Esophagus squamous epithelium (tissue), 5 donors: ENCODE measurements around the gene ARMC8. TPM values are rescaled to one million over a fixed set of nuclear protein-coding genes. Genes with fewer than 3 reads are reported as not detected.

Experiments used
- DNase-seq: peaks from one replicate; lab custom pipeline; 2025; lab: John Stamatoyannopoulos, UW
- H3K27ac ChIP-seq, 4 donors: fragments of 200-600 bp; sonication (generic); one replicate each; pipeline ENCODE4 v1.5.1; 2016 to 2019; ENCODE audit warnings: mild to moderate bottlenecking in 1 of 4
- H3K27me3 ChIP-seq, 4 donors: fragments of 200-600 bp; sonication (generic); 1 replicate in 3 of 4; 2 replicates in 1 of 4; pipeline versions ENCODE4 v1.5.1 to v1.6.0; 2017 to 2021; ENCODE audit warnings: antibody characterized with exemption in 1 of 4
- H3K36me3 ChIP-seq, 3 donors: fragments of 200-600 bp; sonication (generic); one replicate each; pipeline ENCODE4 v1.5.1; 2016 to 2019
- H3K4me1 ChIP-seq, 3 donors: fragments of 200-600 bp; sonication (generic); one replicate each; pipeline ENCODE4 v1.5.1; 2017 to 2019
- H3K4me3 ChIP-seq, 4 donors: fragments of 200-600 bp; sonication (generic); 1 replicate in 3 of 4; 2 replicates in 1 of 4; pipeline ENCODE4 v1.5.1; 2016 to 2019; ENCODE audit warnings: mild to moderate bottlenecking in 2 of 4, moderate library complexity in 1 of 4
- H3K9me3 ChIP-seq, 3 donors: fragments of 200-600 bp; sonication (generic); one replicate each; pipeline ENCODE4 v1.5.1; 2016 to 2019
- CTCF ChIP-seq, 6 experiments: fragments of 450-650 bp in 4 of 6; fragments of 200-600 bp in 2 of 6; sonication (generic) in 2 of 6; IDR thresholded peaks; one replicate each; pipeline ENCODE4 v1.5.1; 2016 to 2019; ENCODE audit warnings: antibody characterized with exemption in 6 of 6, mild to moderate bottlenecking in 4 of 6, moderate library complexity in 4 of 6
- POLR2A ChIP-seq, 4 donors: fragments of 450-650 bp; IDR thresholded peaks; one replicate each; pipeline ENCODE4 v1.6.1; 2017; ENCODE audit warnings: antibody characterized with exemption in 4 of 4, mild to moderate bottlenecking in 4 of 4, moderate library complexity in 3 of 4
- WGBS, 2 donors: methylation state at CpG; one replicate each; pipeline ENCODE4 v1.1.5; 2018; 5-methylcytosine and 5-hydroxymethylcytosine counted together
- intact Hi-C: fragments of 100-400 bp; cut with DNase I; formaldehyde crosslinking; loops from one replicate; pipeline ENCODE4 v1.15.0; 2022
- total RNA-seq, 4 donors: library from RNA; depleted of rRNA; stranded (reverse); fragments of >200 nt; gene quantifications; one replicate each; pipeline ENCODE4 v1.1.0, GENCODE V29; 2016
- donor health status: DM: yes; HTN: yes; CAD: no.

Gene ARMC8
- total RNA-seq, 4 donors from 2014 or later: 29.7 to 59.3 (median 34.6) TPM

GRCh38 chr3:138317687-138318086, 130.6 kb downstream of the ARMC8 start:
- H3K36me3 ChIP-seq: no peaks in the 10 kb centered on the region
- H3K4me1 ChIP-seq: no peaks in the 10 kb centered on the region
- intact Hi-C loops: no loop called here
- no peak overlapping the region for H3K27ac ChIP-seq
- WGBS, 2 donors: 90 to 92% methylated on average over 1 of the region's 1 CpG
- no peaks in the 10 kb centered on the region for H3K9me3 ChIP-seq
- DNase-seq: no peak
- TF ChIP-seq POLR2A (IDR thresholded peaks at IDR 0.05): no peak
- no peak for TF ChIP-seq CTCF (IDR thresholded peaks at IDR 0.05)
- peaks cover 0 to 22% (median 0%) of the 10 kb centered on the region in 4 donors for H3K27me3 ChIP-seq
- H3K4me3 ChIP-seq: no peak overlapping the region

GRCh38 chr3:138323971-138324370, 136.9 kb downstream of the ARMC8 start:
- no peak for DNase-seq
- Histone ChIP-seq H3K4me1 (peaks cover 4 to 23% (median 5%) of the 10 kb centered on the region in 3 donors), H3K27ac (no peak overlapping the region), H3K4me3 (no peak overlapping the region), H3K9me3 (no peaks in the 10 kb centered on the region), H3K36me3 (no peaks in the 10 kb centered on the region), H3K27me3 (peaks cover 0 to 25% (median 0%) of the 10 kb centered on the region in 4 donors)
- intact Hi-C loops: no loop called here
- TF ChIP-seq POLR2A (IDR thresholded peaks at IDR 0.05): no peak
- TF ChIP-seq CTCF (IDR thresholded peaks at IDR 0.05): no peak
- WGBS, 2 donors: 36 to 72% methylated on average over 3 to 4 of the region's 4 CpGs

GRCh38 chr3:138325990-138326389, 138.9 kb downstream of the ARMC8 start:
- TF ChIP-seq POLR2A (IDR thresholded peaks at IDR 0.05) (no peak), CTCF (IDR thresholded peaks at IDR 0.05) (no peak)
- no peaks in the 10 kb centered on the region for H3K36me3 ChIP-seq
- peaks cover 10 to 35% (median 13%) of the 10 kb centered on the region in 3 donors for H3K4me1 ChIP-seq
- no peaks in the 10 kb centered on the region for H3K9me3 ChIP-seq
- no peak for DNase-seq
- intact Hi-C loops: no loop called here
- H3K4me3 ChIP-seq: no peak overlapping the region
- H3K27me3 ChIP-seq: peaks cover 0 to 15% (median 0%) of the 10 kb centered on the region in 4 donors
- H3K27ac ChIP-seq: no peak overlapping the region

GRCh38 chr3:138326866-138327595, 139.9 kb downstream of the ARMC8 start:
- Histone ChIP-seq H3K27me3 (peaks cover 0 to 5% (median 0%) of the 10 kb centered on the region in 4 donors), H3K9me3 (no peaks in the 10 kb centered on the region), H3K36me3 (no peaks in the 10 kb centered on the region), H3K27ac (no peak overlapping the region), H3K4me3 (no peak overlapping the region), H3K4me1 (peaks cover 10 to 35% (median 13%) of the 10 kb centered on the region in 3 donors)
- intact Hi-C loops: no loop called here
- WGBS, 2 donors: 58 to 69% methylated on average over 12 of the region's 12 CpGs
- DNase-seq: no peak
- no peak for TF ChIP-seq CTCF (IDR thresholded peaks at IDR 0.05)
- no peak for TF ChIP-seq POLR2A (IDR thresholded peaks at IDR 0.05)

GRCh38 chr3:138327831-138328230, 140.7 kb downstream of the ARMC8 start:
- no peak for DNase-seq
- WGBS, 2 donors: 47 to 57% methylated on average over 4 of the region's 4 CpGs
- intact Hi-C loops: no loop called here
- no peaks in the 10 kb centered on the region for H3K36me3 ChIP-seq
- H3K27ac ChIP-seq: no peak overlapping the region
- H3K9me3 ChIP-seq: no peaks in the 10 kb centered on the region
- H3K4me1 ChIP-seq: peaks cover 10 to 35% (median 13%) of the 10 kb centered on the region in 3 donors
- peaks cover 0 to 2% (median 0%) of the 10 kb centered on the region in 4 donors for H3K27me3 ChIP-seq
- no peak for TF ChIP-seq POLR2A (IDR thresholded peaks at IDR 0.05)
- TF ChIP-seq CTCF (IDR thresholded peaks at IDR 0.05): no peak
- H3K4me3 ChIP-seq: no peak overlapping the region
